Hematopoietic multipotent progenitor cell treated with erythropoietin and hydrocortisone succinate and interleukin-3 and kit ligand, for 4 days (in vitro differentiated cells): ENCODE results near the gene DDX1.

ENCODE experiments used
- DNase-seq: peaks from one replicate; pipeline ENCODE4 v3.0.0-alpha.2; 2015

DDX1 gene

DNA sequence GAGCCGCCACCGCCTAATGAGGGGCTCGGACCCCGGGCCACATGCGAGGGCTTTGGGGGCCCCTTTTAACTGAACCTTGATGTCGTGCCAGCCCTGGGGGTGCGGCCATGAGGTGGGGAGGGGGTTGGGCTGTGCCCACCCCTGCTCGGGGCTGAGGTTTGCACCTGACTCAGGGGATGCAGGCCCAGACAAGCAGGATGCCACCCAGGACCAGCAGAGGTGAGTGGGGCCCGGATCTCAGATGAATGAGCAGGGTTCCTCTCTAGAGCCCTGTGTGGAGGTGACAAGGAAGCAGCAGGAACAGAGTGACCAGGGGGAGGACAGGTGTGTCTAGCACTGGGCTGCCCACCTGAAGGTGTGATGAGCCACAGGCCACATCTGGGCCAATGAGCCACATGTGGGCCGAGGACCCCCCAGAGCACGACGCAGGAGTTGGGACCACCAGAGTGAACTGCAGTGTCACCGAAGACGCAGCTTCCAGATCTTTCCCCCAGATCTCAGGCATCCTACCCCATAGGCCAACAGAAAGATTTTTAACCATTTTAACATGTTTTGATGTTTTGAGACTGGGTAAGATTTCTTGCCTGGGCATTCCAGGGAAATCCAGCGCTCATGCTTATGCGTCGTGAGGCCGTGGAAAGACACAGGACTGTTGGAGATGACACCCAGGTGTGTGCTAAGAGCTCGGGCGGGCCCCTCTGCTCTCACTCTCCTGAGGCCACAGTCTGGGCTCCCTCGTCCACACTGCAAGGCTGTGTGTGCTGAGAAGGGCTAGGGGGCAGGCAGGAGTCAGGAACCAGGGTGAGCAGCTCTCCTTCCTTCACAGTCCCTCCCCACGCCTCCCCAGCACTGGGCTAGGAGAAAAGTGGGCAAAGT is 73.6 kb downstream of the DDX1 start:
- no peak for DNase-seq

DNA sequence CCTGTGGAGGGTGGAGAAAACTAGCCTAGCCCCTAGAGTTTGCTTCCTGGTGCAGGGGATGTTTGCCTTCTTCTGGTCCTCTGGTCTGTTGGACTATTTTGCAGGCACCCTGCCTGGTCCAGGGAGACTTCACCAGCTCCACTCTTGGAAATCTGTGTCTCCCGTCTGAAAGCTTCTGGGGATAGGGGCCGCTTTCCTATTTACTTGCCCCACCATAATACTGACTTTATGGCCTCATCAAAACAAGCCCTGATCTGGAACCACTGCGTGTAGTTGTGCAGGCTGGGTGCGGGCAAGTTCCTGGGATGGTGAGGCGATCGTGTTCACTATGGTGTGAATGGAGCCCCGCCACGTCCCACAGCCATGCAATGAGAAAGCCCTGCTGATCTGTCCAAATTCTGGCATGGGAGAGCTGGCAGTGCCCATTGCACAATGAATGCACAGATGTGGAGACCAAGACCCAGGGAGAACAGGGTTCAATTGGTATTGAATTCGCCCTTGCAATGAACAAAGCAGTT is 74.3 kb downstream of the DDX1 start:
- DNase-seq = no peak

DNA sequence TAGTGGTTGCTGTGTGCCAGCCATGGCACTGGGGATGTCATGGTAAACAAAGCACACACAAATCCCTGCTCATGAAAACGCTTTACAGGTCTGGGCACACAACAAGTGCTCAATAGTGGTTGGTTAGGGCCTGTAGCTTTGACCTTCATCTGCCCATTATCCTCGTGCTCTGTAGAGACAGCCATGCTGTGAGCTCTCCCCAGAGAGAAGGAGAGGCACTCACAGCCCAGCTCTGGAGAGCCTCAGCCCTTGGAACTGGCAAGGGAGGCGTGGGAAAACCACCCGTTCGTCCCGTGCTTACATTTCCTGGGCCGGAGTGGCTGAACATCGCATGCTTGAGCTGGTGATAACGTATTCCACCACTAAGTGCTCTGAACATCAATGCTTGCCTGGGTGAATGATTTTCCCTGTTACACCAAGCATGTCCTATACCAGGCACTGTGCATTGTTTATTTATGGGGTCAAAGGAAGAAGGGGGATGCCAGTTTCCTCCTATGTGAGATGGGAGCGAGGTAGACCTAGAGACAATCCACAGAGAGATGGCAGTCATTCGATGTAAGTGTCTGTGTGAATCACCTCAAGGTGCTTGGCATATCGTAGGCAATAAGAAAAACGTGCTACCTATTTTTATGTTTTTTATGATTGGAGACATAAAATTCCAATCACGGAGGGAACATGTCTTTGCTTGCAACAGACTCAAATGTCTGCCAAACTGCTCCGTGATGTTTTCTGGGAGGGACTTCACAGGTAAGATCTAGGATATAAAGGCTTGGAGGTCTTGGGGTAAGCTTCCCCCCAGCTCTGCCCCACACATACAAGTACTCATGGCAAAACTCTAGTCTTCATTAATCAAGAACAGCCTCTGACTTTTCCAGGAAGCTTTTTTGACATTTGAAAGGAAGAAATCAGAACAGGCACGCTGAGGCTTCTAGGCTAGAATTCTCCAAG is 75.5 kb downstream of the DDX1 start:
- no peak for DNase-seq

- no peak for DNase-seq
These were observed 76.3 kb downstream of the DDX1 start for GRCh38 chr2:15667809-15668556.

DNA sequence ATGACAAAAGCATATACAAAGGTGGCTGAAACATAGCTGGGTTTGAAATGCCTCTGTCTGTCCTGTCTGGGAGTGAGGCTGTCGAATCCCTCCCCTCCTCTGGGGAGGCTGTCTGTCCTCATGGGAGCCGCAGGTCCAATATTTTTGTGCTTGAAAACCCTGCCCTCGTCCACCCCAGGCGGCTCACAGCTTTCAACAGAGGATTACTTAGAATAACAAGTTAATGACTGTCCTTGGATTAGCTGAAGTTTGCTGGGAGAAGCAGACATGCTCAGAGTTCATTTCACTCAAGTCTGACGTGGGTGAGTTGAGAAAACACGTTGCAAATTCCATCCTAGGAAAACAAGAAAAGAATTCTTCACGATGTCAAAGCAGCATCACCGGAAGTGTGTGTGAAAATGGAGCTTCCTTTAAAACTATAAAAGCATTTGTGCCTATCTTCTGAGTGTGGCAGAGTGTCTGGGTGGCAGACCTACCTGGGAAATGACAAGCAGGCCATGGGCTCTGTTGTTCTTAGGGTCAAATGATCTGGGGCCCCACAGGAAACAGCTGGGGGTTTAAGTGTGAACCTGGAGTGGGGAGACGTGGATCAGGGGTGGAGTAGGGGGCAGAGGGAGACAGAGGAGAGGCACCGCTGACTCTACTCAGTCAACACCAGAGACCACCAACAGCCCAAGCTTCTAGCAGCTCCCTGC is 77.1 kb downstream of the DDX1 start:
- no peak for DNase-seq

GRCh38 chr2:15669375-15669910 is 77.8 kb downstream of the DDX1 start:
- no peak for DNase-seq

- DNase-seq = no peak
These were observed 78.8 kb downstream of the DDX1 start for GRCh38 chr2:15670469-15670868.

GRCh38 chr2:15670981-15671380 is 79.3 kb downstream of the DDX1 start:
- no peak for DNase-seq

GRCh38 chr2:15671409-15671808 is 79.7 kb downstream of the DDX1 start:
- DNase-seq = no peak

GRCh38 chr2:15671842-15672815 is 80.5 kb downstream of the DDX1 start:
- no peak for DNase-seq

GRCh38 chr2:15672961-15673918 is 81.6 kb downstream of the DDX1 start:
- no peak for DNase-seq

DNA sequence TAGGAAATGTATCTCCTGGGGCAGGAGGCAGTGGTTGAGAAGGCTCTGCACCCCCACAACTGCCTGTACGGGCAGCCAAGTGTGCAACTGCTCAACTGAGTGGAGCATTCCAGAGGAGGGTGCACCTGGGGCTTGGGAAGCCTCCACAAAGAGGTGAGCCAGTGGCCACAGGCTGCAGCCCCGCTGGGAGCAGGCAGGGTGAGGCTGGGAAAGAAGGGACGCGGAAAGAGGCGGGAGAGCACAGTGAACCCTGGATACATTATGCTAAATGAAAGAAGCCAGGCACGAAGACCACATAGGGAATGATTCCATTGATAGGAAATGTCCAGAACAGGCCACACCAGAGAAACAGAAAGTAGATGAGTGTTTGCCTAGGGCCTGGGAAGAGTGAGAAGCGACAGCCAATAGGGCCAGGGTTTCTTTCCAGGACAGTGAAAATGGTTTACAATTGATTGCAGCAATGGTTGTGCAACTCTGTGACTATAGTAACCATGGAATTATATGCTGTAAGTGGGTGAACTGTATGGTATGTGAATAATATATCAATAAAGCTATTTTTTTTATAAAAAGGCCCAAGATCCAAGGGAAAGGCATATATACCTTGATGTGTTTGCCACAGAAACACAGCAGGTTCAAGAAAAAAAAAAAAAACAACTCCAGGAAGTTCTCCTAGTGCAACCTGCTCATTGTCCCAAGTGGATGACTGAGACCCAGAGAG is 82.4 kb downstream of the DDX1 start:
- DNase-seq = no peak

DNA sequence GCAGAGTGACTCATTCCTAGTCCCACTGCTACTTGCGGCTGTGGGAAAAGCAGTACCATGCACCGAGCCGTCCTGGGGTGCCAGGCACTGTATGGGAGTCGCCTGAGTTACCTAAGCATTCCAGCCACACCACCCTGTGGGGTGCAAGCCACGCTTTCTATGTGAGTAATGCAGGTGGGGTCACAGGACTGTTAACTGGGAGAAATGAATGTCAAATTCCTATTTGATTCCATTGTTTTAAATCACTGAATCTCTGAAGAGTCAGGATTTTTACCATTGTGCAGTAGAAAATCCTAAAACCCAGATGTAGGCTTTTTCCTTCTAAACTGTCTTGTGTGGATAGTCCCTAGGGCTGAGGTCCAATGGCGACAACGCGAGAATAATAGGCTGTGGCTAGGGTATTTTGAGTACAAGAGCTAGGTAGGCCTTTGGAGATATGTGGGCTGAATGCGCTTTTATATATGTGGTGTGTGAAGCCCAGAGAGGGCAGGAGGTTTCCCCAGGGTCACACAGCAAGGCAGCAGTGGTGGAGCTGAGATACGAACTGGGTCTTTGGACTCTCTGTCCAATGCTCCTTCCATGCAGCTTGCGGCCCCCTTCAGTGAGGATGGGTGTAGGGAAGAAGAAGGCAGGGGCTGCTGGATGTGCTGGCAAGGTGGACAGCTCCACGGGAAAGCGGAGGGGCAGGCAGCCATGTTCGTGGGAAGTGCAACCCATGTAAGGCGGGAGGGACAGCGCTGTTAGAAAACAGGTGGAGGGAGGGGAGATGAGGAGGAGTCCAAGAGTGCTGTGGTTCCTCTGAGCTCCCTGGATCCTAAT is 83.2 kb downstream of the DDX1 start:
- no peak for DNase-seq

DNA sequence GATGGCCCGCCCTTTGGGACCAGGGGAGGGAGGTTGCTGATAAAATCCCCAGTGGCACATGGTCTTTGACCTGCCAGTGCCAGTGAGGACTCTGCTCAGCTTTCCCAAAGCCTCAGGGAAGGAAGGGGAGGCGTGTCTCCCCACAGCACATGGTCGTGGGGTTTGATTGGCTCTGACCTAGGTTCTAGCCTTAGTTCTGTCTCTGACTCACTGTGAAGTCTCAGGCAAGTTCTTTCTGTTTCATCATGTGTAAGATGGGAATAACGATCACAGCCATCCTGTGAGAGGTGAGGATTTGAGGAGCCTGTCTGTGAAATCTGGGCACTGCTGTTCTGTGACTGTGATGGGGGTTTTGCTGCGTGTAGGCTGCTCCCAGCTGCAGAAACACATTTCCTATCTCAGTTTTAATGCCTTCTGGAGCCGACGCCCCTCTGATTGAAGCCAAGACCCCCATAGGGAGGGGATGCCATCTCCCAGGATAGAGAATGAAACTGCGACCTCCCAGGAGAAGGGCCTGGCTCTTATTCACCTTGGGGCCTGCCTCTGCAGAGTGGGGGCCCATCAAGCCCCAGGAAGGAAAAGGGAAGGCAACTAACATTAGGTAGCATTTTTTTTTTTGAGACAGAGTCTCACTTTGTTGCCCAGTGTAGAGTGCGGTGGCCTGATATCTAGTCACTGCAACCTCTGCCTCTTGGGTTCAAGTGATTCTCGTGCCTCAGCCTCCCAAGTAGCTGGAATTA is 84.0 kb downstream of the DDX1 start:
- DNase-seq = no peak

- no peak for DNase-seq
These were observed 85.6 kb downstream of the DDX1 start for GRCh38 chr2:15677141-15677843.

- no peak for DNase-seq
These were observed 86.7 kb downstream of the DDX1 start for GRCh38 chr2:15678346-15678745.
